Bone marrow (tissue), 2 donors: Measurements from ENCODE around the gene IL22RA2.
A peak's percentile ranks its signal among the peaks of the same experiment; 100 is the strongest.

Experiments used
- DNase-seq, 2 donors: peaks; one replicate each; lab custom pipeline; 2025; lab: John Stamatoyannopoulos, UW

Gene IL22RA2

GRCh38 chr6:137166247-137167098 is 7.0 kb downstream of the IL22RA2 start:
- DNase-seq = peak in 1 of 2 donors; percentile 23

GRCh38 chr6:137165375-137166246 is 7.8 kb downstream of the IL22RA2 start:
- peak in 1 of 2 donors; percentile 11 for DNase-seq

- no peak for DNase-seq
Measured at GRCh38 chr6:137163732-137164318, 9.6 kb downstream of the IL22RA2 start.

GRCh38 chr6:137162692-137163306 is 10.6 kb downstream of the IL22RA2 start:
- DNase-seq = no peak

- no peak for DNase-seq
Measured at GRCh38 chr6:137161949-137162348, 11.5 kb downstream of the IL22RA2 start.

GRCh38 chr6:137160763-137161162 is 12.7 kb downstream of the IL22RA2 start:
- no peak for DNase-seq

GRCh38 chr6:137159912-137160311 is 13.5 kb downstream of the IL22RA2 start:
- DNase-seq = no peak

GRCh38 chr6:137157601-137158000 is 15.8 kb downstream of the IL22RA2 start:
- no peak for DNase-seq

- no peak for DNase-seq
Measured at GRCh38 chr6:137156650-137157049, 16.8 kb downstream of the IL22RA2 start.

GRCh38 chr6:137155830-137156229 is 17.6 kb downstream of the IL22RA2 start:
- DNase-seq = peak in 1 of 2 donors; percentile 39

- DNase-seq = no peak
Measured at GRCh38 chr6:137150072-137150471, 23.4 kb downstream of the IL22RA2 start.

GRCh38 chr6:137149035-137149393 is 24.4 kb downstream of the IL22RA2 start:
- DNase-seq = no peak

- DNase-seq = no peak
Measured at GRCh38 chr6:137148306-137149034, 25.0 kb downstream of the IL22RA2 start.

GRCh38 chr6:137147195-137147594 is 26.2 kb downstream of the IL22RA2 start:
- DNase-seq = no peak

GRCh38 chr6:137146206-137146605 is 27.2 kb downstream of the IL22RA2 start:
- no peak for DNase-seq

GRCh38 chr6:137145421-137145820 is 28.0 kb downstream of the IL22RA2 start:
- DNase-seq = no peak

- DNase-seq = no peak
Measured at GRCh38 chr6:137136065-137136464, 37.4 kb downstream of the IL22RA2 start.

GRCh38 chr6:137134483-137134882 is 39.0 kb downstream of the IL22RA2 start:
- no peak for DNase-seq

GRCh38 chr6:137133122-137133521 is 40.3 kb downstream of the IL22RA2 start:
- no peak for DNase-seq

- DNase-seq = no peak
Measured at GRCh38 chr6:137126875-137127485, 46.5 kb downstream of the IL22RA2 start.

- no peak for DNase-seq
Measured at GRCh38 chr6:137123078-137123477, 50.4 kb downstream of the IL22RA2 start.
